Stimulated activated CD8-positive, alpha-beta memory T cell treated with anti-CD3 and anti-CD28 coated beads, Interleukin-15, amount 100 ng/mL, for 48 hours (primary cell): ENCODE data around the gene IQCB1.
"Not testable (repeated sequence)": the region's sequence is repeated elsewhere in the genome, so short reads cannot be mapped to it uniquely, and the experiment has no call there.

ENCODE experiments used
- DNase-seq, 2 donors: peaks; one replicate each; pipeline ENCODE4 v3.0.0-alpha.2; 2020; ENCODE audit warnings: low read depth in 2 of 2

Gene IQCB1

GRCh38 chr3:121803771-121804320 lies 31.0 kb downstream of the IQCB1 start:
- DNase-seq, result no peak

- DNase-seq, result no peak
Measured at GRCh38 chr3:121800906-121801305, 34.0 kb downstream of the IQCB1 start.

GRCh38 chr3:121796970-121797369 lies 37.9 kb downstream of the IQCB1 start:
- no peak for DNase-seq

GRCh38 chr3:121794264-121794983 lies 40.4 kb downstream of the IQCB1 start:
- DNase-seq, result no peak

- DNase-seq, result no peak
Measured at GRCh38 chr3:121793078-121793477, 41.8 kb downstream of the IQCB1 start.

GRCh38 chr3:121786485-121786884 lies 48.4 kb downstream of the IQCB1 start:
- no peak for DNase-seq

- DNase-seq, result not testable (repeated sequence)
Measured at GRCh38 chr3:121782784-121783183, 52.1 kb downstream of the IQCB1 start.

GRCh38 chr3:121781611-121782010 lies 53.2 kb downstream of the IQCB1 start:
- no peak for DNase-seq

GRCh38 chr3:121775095-121775494 lies 59.8 kb downstream of the IQCB1 start:
- DNase-seq, result not testable (repeated sequence)

GRCh38 chr3:121769246-121769645 lies 65.6 kb downstream of the IQCB1 start:
- DNase-seq, result no peak

- no peak for DNase-seq
Measured at GRCh38 chr3:121768452-121768851, 66.4 kb downstream of the IQCB1 start.

- DNase-seq, result no peak
Measured at GRCh38 chr3:121759541-121760202, 75.2 kb downstream of the IQCB1 start.

- no peak for DNase-seq
Measured at GRCh38 chr3:121758727-121759450, 76.0 kb downstream of the IQCB1 start.

GRCh38 chr3:121757812-121758545 lies 76.9 kb downstream of the IQCB1 start:
- DNase-seq, result no peak

GRCh38 chr3:121757087-121757811 lies 77.6 kb downstream of the IQCB1 start:
- no peak for DNase-seq

GRCh38 chr3:121752772-121753171 lies 82.1 kb downstream of the IQCB1 start:
- no peak for DNase-seq

- no peak for DNase-seq
Measured at GRCh38 chr3:121752261-121752660, 82.6 kb downstream of the IQCB1 start.

GRCh38 chr3:121750087-121750415 lies 84.8 kb downstream of the IQCB1 start:
- DNase-seq, result no peak

- peak; percentile 86 to 91 for DNase-seq
Measured at GRCh38 chr3:121749276-121750086, 85.4 kb downstream of the IQCB1 start, which contains the start of gene GOLGB1. TSS of gene GOLGB1 (minus strand) at chr3:121749741. CDS start at chr3:121730971, 18,770 bp downstream.

GRCh38 chr3:121748680-121749275 lies 86.1 kb downstream of the IQCB1 start:
- DNase-seq, result peak; percentile 19 to 25
